Gastrocnemius medialis (tissue), 4 donors: ENCODE results near the gene MTTP.

Experiments
- CTCF ChIP-seq, 5 experiments: fragments of 450-650 bp in 3 of 5; fragments of 200-600 bp in 2 of 5; sonication (generic) in 2 of 5; IDR thresholded peaks in 4 of 5; conservative IDR thresholded peaks in 1 of 5; 1 replicate in 4 of 5; 2 replicates in 1 of 5; pipeline ENCODE4 v1.5.1; 2016 to 2019; ENCODE audit warnings: antibody characterized with exemption in 5 of 5, mild to moderate bottlenecking in 3 of 5, moderate library complexity in 3 of 5
- POLR2A ChIP-seq, 2 donors: fragments of 450-650 bp; IDR thresholded peaks; one replicate each; pipeline ENCODE4 v1.6.1; 2017; ENCODE audit warnings: antibody characterized with exemption in 2 of 2, mild to moderate bottlenecking in 2 of 2, moderate library complexity in 2 of 2

GRCh38 chr4:99573735-99574368 lies 772 bp upstream of the MTTP start:
- TF ChIP-seq CTCF (IDR thresholded peaks at IDR 0.05 in 4 of 5, conservative IDR thresholded peaks at IDR 0.05 in 1 of 5) (no peak), POLR2A (IDR thresholded peaks at IDR 0.05) (no peak)
